C4-2B (cell line): ENCODE results near the gene CHPF.

ENCODE experiments used
- CTCF ChIP-seq: fragments of 450-650 bp; conservative IDR thresholded peaks from 2 replicates; pipeline ENCODE4 v1.5.1; 2017; ENCODE audit warnings: mild to moderate bottlenecking
- ZFX ChIP-seq: fragments of 450-650 bp; IDR thresholded peaks from 2 replicates; pipeline ENCODE4 v1.6.1; 2017

GRCh38 chr2:219521066-219521880 is 22.3 kb downstream of the CHPF start:
- TF ChIP-seq CTCF (peak; percentile 63), ZFX (no peak)
